GM12865 (cell line): Measurements from ENCODE around the gene MEIS1.

Experiments
- DNase-seq: peaks from one replicate; pipeline ENCODE4 v3.0.0; 2010; ENCODE audit warnings: low read depth
- H3K4me3 ChIP-seq: 2 replicates; pipeline ENCODE4 v1.5.1; 2011; ENCODE audit warnings: mild to moderate bottlenecking, low read depth, low read length, control low read depth
- CTCF ChIP-seq: IDR thresholded peaks from 2 replicates; pipeline ENCODE4 v1.5.1; 2011; ENCODE audit warnings: low read length, control low read depth, low read depth, inconsistent platforms; ENCODE audit not compliant: insufficient read depth; ENCODE audit errors: missing control alignments

MEIS1 gene

GRCh38 chr2:66602341-66602740, 167.4 kb downstream of the MEIS1 start:
- no peak overlapping the region for H3K4me3 ChIP-seq
- no peak for DNase-seq
- TF ChIP-seq CTCF, result no peak

GRCh38 chr2:66604326-66604725, 169.4 kb downstream of the MEIS1 start:
- no peak for TF ChIP-seq CTCF
- DNase-seq, result no peak
- H3K4me3 ChIP-seq, result no peak overlapping the region

GRCh38 chr2:66604976-66605375, 170.1 kb downstream of the MEIS1 start:
- TF ChIP-seq CTCF, result no peak

GRCh38 chr2:66607152-66607551, 172.2 kb downstream of the MEIS1 start:
- no peak overlapping the region for H3K4me3 ChIP-seq
- TF ChIP-seq CTCF, result no peak
- DNase-seq, result no peak

More at GRCh38 chr2:66604976-66605375, 170.1 kb downstream of the MEIS1 start:
- DNase-seq, result no peak
- H3K4me3 ChIP-seq, result no peak overlapping the region
